NT2/D1 (cell line): ENCODE measurements around the gene CTSD.

Experiments
- SUZ12 ChIP-seq: IDR thresholded peaks from 2 replicates; pipeline ENCODE4 v1.6.1; 2011; ENCODE audit not compliant: insufficient read length, insufficient read depth; ENCODE audit errors: extremely low read depth
- YY1 ChIP-seq: IDR thresholded peaks from 2 replicates; pipeline ENCODE4 v1.6.1; 2011; ENCODE audit not compliant: insufficient read length, insufficient read depth
- ZNF274 ChIP-seq: IDR thresholded peaks from 2 replicates; pipeline ENCODE4 v1.6.1; 2011; ENCODE audit warnings: mild to moderate bottlenecking, low read depth, low read length

GRCh38 chr11:1786466-1786865, 22.7 kb upstream of the CTSD start:
- TF ChIP-seq ZNF274 = no peak
- no peak for TF ChIP-seq YY1
- TF ChIP-seq SUZ12 = no peak
